GM18873 (cell line): Measurements from ENCODE around the gene CAPN1.
A peak's percentile ranks its signal among the peaks of the same experiment; 100 is the strongest.
"Not testable (repeated sequence)": the region's sequence is repeated elsewhere in the genome, so short reads cannot be mapped to it uniquely, and the experiment has no call there.

ENCODE experiments used
- ATAC-seq: cut with Tn5 transposase; IDR thresholded peaks from one replicate; pipeline ENCODE4 v1.9.1; 2021; ENCODE audit warnings: mild to moderate bottlenecking, moderate library complexity, moderate number of reproducible peaks; ENCODE audit not compliant: unreplicated experiment, low FRiP score

Gene CAPN1

DNA sequence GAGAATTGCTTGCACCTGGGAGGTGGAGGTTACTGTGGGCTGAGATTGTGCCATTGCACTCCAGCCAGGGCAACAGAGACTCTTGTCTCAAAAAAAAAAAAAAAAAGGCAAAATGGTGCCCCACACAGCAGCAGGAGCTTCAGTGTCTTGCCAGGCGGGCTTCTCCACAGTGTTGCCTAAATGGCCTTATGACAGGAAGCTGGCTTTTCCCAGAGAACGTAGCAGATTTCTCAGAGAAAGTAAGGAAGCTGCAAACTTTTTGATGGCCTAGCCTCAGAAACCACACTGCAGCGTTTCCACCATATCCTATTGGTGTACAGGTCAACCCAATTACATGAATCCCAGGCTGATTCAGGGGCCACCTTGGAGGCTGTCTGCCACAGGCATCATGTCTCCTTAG, 24.4 kb upstream of the CAPN1 start:
- no peak for ATAC-seq

DNA sequence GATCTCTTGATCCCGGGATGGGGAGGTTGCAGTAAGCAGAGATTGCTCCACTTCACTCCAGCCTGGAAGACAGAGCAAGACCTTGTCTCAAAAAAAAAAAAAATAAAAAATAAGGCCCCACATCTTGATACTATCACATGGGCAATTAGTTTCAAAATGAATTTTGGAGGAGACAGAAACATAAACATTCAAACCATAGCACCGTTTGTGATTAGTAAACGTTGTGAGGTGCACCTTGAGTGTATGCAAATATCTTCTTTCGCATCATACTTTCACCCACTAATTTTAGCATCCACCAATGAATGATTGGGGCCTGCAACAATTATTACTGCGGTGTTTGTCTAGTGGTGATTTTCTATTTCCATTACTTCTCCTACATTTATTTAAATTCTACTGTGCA, 22.7 kb upstream of the CAPN1 start:
- ATAC-seq: peak; percentile 50

DNA sequence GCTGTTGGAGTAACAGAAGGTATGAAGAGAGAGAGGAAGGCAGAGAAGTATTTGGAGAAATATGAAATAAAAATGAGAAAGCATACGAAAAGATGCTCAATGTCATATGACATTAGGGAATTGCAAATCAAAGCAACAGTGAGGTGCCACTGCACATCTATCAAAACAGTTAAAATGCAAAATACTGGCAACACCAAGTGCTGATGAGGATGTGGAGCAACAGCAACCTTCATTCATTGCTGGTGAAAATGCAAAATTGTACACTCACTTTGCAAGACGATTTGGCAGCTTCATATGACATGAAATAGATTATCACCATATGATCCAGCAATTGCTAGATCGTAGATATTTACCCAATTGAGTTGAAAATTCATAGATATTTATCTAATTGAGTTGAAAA, 21.1 kb upstream of the CAPN1 start:
- ATAC-seq: no peak

- no peak for ATAC-seq
These were observed 18.0 kb upstream of the CAPN1 start for GRCh38 chr11:65163684-65164083.

- no peak for ATAC-seq
These were observed 16.1 kb upstream of the CAPN1 start for GRCh38 chr11:65165410-65166317.

DNA sequence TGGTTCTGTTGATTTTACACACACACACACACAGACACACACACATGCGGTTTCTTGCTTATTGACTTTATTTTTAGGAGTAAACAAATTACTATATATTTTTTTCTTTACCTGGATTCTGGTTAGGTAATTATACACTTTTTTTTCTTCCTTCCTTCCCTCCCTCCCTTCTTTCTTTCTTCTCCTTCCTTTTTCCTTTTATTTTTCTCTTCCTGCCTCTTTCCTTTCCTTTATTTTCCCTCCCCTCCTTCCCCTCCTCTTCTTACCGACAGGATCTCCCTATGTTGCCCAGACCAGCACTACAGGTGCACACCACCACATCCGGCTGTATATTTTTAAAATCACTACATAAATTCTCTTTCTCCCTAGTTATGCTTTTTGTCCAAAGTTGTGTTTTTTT, 14.8 kb upstream of the CAPN1 start:
- ATAC-seq: no peak

GRCh38 chr11:65167656-65168055, 14.1 kb upstream of the CAPN1 start:
- no peak for ATAC-seq

DNA sequence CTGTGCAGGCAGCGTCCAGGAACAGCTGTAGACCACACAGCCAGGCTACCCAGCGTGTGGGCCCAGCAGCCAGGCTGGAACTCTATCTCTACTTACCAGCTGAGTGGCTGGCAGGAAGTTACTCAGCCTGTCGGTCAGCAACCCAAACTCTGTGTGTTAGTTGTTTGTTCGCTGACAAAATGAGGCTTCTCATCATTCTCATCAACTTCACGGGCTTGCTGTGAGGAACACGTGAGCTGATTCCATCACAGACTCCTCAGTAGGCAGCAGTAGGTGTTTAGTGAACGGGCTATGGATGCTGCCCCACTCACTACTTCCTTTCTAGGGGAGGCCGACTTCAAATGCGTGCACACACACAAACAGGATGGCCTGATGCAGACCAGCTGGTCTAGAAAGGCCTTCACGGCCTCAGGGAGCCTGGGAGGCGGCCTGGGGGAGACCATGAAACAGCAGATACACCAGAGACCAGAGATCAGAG, 12.5 kb upstream of the CAPN1 start:
- ATAC-seq: no peak

DNA sequence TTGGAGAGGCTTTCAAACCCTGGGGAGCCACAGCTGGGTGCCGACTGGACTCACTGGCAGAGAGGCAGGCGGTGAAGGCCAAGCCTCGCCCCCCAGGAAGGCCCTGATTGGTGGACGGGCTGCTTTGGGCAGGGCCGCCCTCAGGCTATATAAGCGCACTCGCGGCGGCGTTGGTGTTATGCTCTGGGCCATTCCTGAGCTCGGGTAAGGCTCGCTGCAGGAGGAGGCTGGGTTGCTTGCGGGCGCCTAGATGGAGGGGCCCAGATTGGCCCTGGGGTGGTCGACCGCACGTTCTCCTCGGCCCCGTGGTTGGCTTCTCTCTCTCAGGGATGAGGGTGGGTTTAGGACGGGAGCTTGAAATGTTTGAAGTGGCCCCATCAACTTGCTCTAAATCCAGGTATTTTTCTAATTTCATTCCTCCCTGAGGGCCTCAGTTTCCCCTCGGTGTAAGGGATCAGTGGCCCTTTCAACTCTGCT, 11.6 kb upstream of the CAPN1 start, which contains the start of gene SPDYC:
SPDYC (plus strand) TSS at position 176 of the 477 bp plus-strand sequence. CDS start 1,125 bp downstream, outside the sequence.
- ATAC-seq: no peak

GRCh38 chr11:65172600-65172999, 9.1 kb upstream of the CAPN1 start:
- no peak for ATAC-seq

DNA sequence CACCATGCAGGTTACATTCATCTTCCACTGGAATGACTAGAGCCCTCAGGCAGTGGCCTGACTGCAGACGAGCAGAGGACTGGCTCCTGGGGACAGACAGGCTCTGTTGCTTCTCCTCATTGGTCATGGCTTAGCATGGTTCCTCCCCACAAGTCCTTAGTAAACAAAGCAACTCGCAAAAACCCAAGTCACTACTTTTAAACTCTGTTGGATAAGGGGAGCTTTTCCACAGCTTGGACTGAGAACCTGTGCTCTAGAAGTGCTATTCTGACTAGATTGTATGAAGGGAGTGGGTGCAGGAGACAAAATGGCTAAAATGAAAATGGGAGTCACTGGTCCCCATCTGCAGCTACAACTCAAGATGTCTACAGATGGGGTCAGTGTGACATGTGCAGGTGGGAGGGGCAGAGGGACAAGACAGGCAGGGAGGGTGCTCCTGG, 7.1 kb upstream of the CAPN1 start:
- not testable (repeated sequence) for ATAC-seq

DNA sequence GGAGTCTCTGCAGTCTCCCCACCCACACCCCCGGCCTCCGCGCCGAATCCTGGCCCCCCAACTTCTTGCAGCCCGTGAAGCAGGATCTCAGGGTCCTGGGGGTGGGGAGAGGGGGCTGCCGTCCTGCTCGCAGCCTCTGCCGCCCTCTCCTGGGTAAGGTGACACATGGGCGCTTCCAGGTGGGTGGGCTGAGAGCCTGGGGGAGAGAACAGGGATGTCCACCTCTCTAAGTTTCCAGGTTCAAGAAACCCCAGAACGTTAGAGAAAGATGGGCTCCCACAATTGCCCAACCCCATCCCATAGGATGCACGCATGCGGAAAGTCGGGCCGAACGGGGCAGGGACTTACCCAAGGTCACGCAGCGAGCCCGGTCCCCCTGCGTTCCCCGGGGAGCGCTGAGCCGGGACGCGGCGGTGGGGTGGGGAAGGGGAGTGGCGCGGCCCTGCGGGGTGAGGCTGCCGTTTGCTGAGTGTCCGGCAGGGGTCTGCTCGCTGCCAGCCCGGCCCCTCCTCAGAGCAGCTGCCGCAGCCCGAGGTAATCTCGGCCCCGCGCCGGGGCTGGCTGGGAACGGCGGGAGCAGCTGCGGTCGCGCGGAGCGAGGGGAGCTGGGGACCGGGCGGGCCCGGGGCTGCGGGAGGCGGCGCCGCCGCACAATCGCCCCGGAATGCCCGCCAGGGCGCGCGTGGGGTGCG, 705 bp upstream of the CAPN1 start:
- ATAC-seq: no peak

DNA sequence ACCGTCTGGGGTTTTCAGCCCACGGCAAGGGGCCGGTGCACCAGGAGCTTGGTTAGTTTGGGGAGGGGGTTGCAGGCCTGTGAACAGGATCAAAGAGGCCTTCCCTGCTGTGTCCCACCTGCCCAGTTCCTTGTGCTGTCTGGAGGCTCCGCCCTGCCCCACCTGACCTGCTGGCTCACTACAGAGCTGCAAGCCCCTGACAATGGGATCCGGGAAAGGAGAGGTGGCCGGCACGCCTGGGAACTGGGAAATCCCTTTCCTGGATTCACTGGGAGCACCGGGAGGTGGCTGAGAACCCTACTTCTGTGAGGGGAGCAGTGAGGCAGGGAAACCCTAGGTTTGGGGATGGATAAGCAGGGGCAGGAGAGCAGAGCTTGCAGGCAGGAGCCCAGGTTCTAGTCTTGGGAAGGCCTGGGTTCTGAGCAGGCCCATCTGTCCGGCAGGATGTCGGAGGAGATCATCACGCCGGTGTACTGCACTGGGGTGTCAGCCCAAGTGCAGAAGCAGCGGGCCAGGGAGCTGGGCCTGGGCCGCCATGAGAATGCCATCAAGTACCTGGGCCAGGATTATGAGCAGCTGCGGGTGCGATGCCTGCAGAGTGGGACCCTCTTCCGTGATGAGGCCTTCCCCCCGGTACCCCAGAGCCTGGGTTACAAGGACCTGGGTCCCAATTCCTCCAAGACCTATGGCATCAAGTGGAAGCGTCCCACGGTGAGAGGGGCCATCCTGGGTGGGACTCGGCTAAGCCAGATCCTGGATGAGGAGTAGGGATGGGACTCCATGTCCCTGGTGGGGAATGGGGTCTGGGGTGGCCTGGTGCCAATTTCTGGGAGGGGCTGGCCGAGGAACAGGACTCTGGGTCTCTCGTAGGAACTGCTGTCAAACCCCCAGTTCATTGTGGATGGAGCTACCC, 786 bp downstream of the CAPN1 start:
- no peak for ATAC-seq

DNA sequence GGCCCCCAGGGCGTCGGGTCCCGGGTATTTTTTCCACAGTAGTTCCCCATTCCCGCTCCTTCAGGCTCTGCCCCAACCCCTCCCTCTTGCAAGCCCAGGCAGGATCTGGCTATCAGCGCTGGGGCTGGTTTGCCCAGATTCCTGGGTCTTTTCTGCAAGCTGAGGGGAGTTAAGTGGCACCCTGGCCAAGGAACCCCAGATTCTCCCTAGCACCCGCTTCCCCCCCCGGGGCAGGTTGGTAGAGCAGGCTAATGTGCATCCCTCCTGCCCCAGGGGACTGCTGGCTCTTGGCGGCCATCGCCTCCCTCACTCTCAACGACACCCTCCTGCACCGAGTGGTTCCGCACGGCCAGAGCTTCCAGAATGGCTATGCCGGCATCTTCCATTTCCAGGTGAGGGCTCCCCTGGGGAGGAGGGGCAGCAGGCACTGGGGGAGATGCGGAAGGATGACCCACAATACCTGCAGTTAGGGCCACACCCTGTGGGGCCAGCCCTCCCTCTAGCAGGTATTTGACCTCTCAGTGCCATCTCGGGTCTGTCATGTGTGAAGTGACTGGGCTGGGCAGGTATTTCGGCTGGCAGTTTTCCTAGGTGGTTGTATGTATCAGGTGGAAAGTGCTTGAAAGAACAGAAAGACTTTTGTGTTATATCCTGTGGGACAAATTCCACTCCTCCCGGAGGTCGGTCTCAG, 1.6 kb downstream of the CAPN1 start:
- no peak for ATAC-seq

- ATAC-seq: no peak
These were observed 2.4 kb downstream of the CAPN1 start for GRCh38 chr11:65184146-65184545.

DNA sequence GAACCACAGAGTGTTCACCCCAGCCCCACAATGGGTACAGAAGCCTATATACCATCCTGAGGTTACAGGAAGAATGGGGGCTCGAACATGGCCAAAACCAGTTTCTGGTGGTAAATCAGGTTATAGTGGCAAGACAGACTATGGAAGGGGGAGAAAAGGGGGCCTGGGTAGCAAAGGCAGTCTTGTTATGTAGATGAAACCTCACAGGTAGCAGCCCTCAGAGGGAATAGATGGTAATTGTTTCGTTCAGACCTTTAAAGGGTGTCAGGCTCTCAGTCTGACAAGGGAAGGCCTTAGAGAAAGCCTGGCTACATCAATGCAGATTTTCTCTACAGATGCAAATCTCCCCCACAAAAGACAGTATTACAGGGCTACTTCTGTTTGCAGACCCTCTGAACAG, 3.4 kb downstream of the CAPN1 start:
- no peak for ATAC-seq

GRCh38 chr11:65185869-65186341, 4.2 kb downstream of the CAPN1 start:
- no peak for ATAC-seq

DNA sequence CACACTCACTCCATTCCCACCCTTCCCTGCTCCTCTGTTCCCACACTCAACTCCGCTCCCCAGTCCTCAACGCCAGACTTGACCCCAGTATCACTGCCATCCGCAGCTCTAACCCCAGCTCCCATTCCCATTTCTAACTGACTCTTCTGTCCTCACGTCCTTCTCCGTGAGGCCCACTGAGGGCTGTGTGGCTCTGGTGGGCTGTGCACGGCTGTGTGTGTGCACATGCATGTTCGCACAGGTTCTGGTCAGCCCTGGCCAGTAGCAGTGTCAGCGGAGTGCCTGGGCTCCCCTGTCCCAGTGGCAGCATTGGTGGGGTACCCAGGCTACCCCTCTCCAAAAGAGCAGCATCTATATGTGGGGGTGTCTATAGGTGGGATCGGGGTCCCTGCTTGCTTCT, 5.0 kb downstream of the CAPN1 start:
- no peak for ATAC-seq

DNA sequence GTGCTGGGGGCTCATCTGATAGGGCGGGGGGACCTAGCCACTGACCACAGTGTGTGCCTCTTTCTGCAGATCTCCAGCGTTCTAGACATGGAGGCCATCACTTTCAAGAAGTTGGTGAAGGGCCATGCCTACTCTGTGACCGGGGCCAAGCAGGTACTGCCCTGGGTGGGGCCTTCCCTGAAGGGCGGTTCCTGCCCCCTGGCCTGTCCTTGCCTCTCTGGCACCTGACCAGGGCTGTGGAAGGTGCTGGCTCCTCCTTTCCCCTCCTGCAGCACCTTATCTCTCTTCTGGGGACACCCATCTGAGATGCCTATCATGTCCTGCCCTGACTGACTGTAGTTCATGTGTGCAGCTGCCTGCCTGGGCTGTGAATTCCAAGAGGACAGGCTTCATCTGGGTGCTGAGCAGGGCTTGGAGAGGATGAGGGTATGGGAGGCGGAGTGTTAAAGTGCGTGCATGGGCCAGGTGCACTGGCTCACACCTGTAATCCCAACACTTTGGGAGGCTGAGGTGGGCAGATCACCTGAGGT, 5.5 kb downstream of the CAPN1 start:
- no peak for ATAC-seq
